ENCODE measurements around the gene SYT12. TPM values are rescaled to one million over a fixed set of nuclear protein-coding genes. Genes with fewer than 3 reads are reported as not detected.

SYT12 gene
- total and polyA plus RNA-seq, 2 of the 13 experiments (the other 11 are each of a cell fraction or from before 2014, with no cell fraction given) = 0.01 to 0.02 TPM

DNA sequence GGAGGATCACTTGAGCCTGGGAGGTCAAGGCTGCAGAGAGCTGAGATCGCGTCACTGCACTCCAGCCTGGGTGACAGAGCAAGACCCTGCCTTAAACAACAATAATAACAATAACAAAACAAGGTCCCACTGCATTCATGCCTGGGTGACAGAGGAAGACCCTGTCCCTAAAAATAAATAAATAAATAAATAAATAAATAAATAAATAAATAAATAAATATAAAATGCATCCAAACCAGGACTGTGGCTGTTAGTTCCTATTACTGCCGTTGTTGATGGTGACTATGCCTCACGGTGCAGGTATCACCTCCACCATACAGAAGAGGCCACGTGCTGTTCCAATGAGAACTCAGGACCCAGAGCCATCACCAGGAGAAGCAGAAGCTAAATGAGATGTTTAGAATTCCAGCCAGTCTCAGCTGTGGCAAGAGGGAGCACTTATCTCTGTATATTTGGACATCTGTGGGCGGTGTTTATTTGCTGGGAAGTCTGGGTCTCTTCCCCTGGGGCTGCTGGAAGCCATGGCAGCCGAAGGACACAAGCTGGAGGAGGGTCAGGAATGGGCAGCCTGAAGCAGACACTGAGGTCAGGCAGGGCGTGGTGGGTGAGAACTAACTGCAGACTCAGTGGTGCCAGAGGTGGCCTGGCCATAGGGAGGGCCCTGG is 26.2 kb upstream of the SYT12 start (continued):
- TF ChIP-seq RBM22 (optimal IDR thresholded peaks at IDR 0.05; ENCODE audit: low read length) (no peak), ZNF251 (CRISPR knock-in tag; IDR thresholded peaks at IDR 0.05) (no peak), SKI (IDR thresholded peaks at IDR 0.05; ENCODE audit: partially characterized antibody) (peak; percentile 93), ZNF614 (CRISPR knock-in tag; IDR thresholded peaks at IDR 0.05; ENCODE audit: borderline replicate concordance) (no peak), ZNF225 (CRISPR knock-in tag; IDR thresholded peaks at IDR 0.05) (no peak), ZNF629 (CRISPR knock-in tag; conservative IDR thresholded peaks at IDR 0.05) (no peak), MYC (CRISPR knock-in tag; IDR thresholded peaks at IDR 0.05; ENCODE audit: borderline replicate concordance) (peak; percentile 39; the same call in 1 of the 2 replicates), MYNN (CRISPR knock-in tag; IDR thresholded peaks at IDR 0.05; ENCODE audit: low read depth) (no peak), SRSF9 (IDR thresholded peaks at IDR 0.05; ENCODE audit: borderline replicate concordance, insufficient read depth, low read depth, low read length, poor library complexity, severe bottlenecking) (no peak), ETV6 (CRISPR knock-in tag; conservative IDR thresholded peaks at IDR 0.05) (no peak), ZNF878 (CRISPR knock-in tag; IDR thresholded peaks at IDR 0.05) (no peak), CCAR2 (optimal IDR thresholded peaks at IDR 0.05; ENCODE audit: low read depth, low read length) (no peak), HMG20A (CRISPR knock-in tag; IDR thresholded peaks at IDR 0.05; ENCODE audit: borderline replicate concordance) (no peak), ZNF510 (CRISPR knock-in tag; IDR thresholded peaks at IDR 0.05; ENCODE audit: low read depth) (no peak), CBFB (CRISPR knock-in tag; IDR thresholded peaks at IDR 0.05) (no peak), SAP130 (CRISPR knock-in tag; IDR thresholded peaks at IDR 0.05; ENCODE audit: low read depth) (peak; percentile 43), GPN1 (CRISPR knock-in tag; IDR thresholded peaks at IDR 0.05; ENCODE audit: borderline replicate concordance) (no peak), LRRFIP1 (CRISPR knock-in tag; conservative IDR thresholded peaks at IDR 0.05) (no peak), ZNF788 (CRISPR knock-in tag; IDR thresholded peaks at IDR 0.05; ENCODE audit: borderline replicate concordance) (0 out of 2 replicates have a peak, but pooled peaks have one; percentile 38), ZNF792 (CRISPR knock-in tag; IDR thresholded peaks at IDR 0.05) (no peak)
- TF ChIP-seq, protein P1, sequence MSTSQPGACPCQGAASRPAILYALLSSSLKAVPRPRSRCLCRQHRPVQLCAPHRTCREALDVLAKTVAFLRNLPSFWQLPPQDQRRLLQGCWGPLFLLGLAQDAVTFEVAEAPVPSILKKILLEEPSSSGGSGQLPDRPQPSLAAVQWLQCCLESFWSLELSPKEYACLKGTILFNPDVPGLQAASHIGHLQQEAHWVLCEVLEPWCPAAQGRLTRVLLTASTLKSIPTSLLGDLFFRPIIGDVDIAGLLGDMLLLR (CRISPR knock-in tag; IDR thresholded peaks at IDR 0.05) = no peak
- TF ChIP-seq, protein P2, sequence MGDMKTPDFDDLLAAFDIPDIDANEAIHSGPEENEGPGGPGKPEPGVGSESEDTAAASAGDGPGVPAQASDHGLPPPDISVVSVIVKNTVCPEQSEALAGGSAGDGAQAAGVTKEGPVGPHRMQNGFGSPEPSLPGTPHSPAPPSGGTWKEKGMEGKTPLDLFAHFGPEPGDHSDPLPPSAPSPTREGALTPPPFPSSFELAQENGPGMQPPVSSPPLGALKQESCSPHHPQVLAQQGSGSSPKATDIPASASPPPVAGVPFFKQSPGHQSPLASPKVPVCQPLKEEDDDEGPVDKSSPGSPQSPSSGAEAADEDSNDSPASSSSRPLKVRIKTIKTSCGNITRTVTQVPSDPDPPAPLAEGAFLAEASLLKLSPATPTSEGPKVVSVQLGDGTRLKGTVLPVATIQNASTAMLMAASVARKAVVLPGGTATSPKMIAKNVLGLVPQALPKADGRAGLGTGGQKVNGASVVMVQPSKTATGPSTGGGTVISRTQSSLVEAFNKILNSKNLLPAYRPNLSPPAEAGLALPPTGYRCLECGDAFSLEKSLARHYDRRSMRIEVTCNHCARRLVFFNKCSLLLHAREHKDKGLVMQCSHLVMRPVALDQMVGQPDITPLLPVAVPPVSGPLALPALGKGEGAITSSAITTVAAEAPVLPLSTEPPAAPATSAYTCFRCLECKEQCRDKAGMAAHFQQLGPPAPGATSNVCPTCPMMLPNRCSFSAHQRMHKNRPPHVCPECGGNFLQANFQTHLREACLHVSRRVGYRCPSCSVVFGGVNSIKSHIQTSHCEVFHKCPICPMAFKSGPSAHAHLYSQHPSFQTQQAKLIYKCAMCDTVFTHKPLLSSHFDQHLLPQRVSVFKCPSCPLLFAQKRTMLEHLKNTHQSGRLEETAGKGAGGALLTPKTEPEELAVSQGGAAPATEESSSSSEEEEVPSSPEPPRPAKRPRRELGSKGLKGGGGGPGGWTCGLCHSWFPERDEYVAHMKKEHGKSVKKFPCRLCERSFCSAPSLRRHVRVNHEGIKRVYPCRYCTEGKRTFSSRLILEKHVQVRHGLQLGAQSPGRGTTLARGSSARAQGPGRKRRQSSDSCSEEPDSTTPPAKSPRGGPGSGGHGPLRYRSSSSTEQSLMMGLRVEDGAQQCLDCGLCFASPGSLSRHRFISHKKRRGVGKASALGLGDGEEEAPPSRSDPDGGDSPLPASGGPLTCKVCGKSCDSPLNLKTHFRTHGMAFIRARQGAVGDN (CRISPR knock-in tag; IDR thresholded peaks at IDR 0.05) = peak; percentile 50

All from HepG2 (cell line).